Right lobe of liver (tissue), 4 donors: ENCODE measurements around the gene ZNF331.

Experiments used
- POLR2A ChIP-seq: fragments of 450-650 bp; IDR thresholded peaks from one replicate; pipeline ENCODE4 v1.6.1; 2017; ENCODE audit warnings: antibody characterized with exemption, mild to moderate bottlenecking
- TF ChIP-seq, protein P1 (sequence below), 4 donors: fragments of 200-600 bp in 3 of 4; fragments of 450-650 bp in 1 of 4; IDR thresholded peaks; one replicate each; pipeline versions ENCODE4 v1.5.1 to v1.8.0; 2016 to 2022; ENCODE audit warnings: antibody characterized with exemption in 4 of 4, mild to moderate bottlenecking in 2 of 4
- donor health status: DM: no; HTN: no; CAD: no.
- donor health status: DM: no; HTN: no; CAD: no.
- donor health status: DM: no; HTN: yes; CAD: no.

DNA sequence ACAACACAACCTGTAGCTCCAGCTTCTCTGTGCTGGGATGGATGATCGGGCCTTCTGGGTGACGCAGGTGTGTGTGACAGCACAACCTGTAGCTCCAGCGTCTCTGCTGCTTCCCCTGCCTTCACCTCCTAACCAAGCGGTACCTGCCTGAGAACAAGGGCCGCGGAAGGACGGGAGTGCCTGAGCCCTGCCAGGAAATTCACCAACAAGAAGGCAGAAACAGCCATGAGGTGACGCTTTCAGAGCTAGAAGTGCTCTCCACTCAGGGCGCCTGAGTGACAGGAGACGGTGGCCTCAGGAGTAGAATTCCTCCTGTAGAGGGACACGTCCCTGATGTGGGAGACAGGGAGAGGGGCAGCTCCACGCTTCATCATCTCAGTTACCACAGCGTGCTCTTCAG is 17.4 kb downstream of the ZNF331 start:
- TF ChIP-seq, protein P1, sequence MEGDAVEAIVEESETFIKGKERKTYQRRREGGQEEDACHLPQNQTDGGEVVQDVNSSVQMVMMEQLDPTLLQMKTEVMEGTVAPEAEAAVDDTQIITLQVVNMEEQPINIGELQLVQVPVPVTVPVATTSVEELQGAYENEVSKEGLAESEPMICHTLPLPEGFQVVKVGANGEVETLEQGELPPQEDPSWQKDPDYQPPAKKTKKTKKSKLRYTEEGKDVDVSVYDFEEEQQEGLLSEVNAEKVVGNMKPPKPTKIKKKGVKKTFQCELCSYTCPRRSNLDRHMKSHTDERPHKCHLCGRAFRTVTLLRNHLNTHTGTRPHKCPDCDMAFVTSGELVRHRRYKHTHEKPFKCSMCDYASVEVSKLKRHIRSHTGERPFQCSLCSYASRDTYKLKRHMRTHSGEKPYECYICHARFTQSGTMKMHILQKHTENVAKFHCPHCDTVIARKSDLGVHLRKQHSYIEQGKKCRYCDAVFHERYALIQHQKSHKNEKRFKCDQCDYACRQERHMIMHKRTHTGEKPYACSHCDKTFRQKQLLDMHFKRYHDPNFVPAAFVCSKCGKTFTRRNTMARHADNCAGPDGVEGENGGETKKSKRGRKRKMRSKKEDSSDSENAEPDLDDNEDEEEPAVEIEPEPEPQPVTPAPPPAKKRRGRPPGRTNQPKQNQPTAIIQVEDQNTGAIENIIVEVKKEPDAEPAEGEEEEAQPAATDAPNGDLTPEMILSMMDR (IDR thresholded peaks at IDR 0.05): no peak
- TF ChIP-seq POLR2A: no peak
